Measurements from ENCODE around the gene NINL.

DNA sequence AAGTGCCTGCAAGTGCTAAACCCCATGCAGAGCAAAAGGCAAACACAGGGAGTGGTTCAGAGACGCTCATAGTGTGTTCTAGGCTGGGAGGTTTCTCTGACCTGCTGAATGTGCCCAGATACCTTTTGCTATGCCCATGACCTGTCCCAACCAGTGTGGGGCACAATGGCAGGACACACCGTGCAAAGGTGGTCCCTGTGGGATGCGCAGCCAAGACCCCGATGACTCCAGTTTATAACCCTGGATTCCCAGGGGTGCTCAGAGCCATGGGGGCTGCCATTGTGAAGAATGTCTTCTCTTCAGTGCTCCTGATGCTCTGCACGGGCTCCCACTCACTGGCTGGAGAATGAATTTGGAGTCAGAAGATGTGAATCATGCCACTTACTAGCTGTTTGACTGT lies 2.2 kb upstream of the NINL start:
- TF ChIP-seq, protein P1, sequence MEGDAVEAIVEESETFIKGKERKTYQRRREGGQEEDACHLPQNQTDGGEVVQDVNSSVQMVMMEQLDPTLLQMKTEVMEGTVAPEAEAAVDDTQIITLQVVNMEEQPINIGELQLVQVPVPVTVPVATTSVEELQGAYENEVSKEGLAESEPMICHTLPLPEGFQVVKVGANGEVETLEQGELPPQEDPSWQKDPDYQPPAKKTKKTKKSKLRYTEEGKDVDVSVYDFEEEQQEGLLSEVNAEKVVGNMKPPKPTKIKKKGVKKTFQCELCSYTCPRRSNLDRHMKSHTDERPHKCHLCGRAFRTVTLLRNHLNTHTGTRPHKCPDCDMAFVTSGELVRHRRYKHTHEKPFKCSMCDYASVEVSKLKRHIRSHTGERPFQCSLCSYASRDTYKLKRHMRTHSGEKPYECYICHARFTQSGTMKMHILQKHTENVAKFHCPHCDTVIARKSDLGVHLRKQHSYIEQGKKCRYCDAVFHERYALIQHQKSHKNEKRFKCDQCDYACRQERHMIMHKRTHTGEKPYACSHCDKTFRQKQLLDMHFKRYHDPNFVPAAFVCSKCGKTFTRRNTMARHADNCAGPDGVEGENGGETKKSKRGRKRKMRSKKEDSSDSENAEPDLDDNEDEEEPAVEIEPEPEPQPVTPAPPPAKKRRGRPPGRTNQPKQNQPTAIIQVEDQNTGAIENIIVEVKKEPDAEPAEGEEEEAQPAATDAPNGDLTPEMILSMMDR (IDR thresholded peaks at IDR 0.05), result no peak
- TF ChIP-seq POLR2A (IDR thresholded peaks at IDR 0.05), result no peak
